A673 (cell line): ENCODE measurements around the gene ZFYVE28.

Source experiments
- EZH2 ChIP-seq: fragments of 200-600 bp; sonication (generic); IDR thresholded peaks from 2 replicates; pipeline ENCODE4 v1.6.1; 2017; ENCODE audit warnings: borderline replicate concordance, low read depth, mild to moderate bottlenecking, mixed read lengths, antibody characterized with exemption, low read length; ENCODE audit not compliant: poor library complexity, severe bottlenecking
- TF ChIP-seq, protein P1 (sequence below): fragments of 300-800, 200-600 bp; sonication (generic); conservative IDR thresholded peaks from 2 replicates; pipeline ENCODE4 v1.5.1; 2017; ENCODE audit warnings: low read depth, mild to moderate bottlenecking, antibody characterized with exemption, low read length, moderate library complexity, mixed read lengths

GRCh38 chr4:2390784-2391421 is 27.5 kb downstream of the ZFYVE28 start:
- TF ChIP-seq, protein P1, sequence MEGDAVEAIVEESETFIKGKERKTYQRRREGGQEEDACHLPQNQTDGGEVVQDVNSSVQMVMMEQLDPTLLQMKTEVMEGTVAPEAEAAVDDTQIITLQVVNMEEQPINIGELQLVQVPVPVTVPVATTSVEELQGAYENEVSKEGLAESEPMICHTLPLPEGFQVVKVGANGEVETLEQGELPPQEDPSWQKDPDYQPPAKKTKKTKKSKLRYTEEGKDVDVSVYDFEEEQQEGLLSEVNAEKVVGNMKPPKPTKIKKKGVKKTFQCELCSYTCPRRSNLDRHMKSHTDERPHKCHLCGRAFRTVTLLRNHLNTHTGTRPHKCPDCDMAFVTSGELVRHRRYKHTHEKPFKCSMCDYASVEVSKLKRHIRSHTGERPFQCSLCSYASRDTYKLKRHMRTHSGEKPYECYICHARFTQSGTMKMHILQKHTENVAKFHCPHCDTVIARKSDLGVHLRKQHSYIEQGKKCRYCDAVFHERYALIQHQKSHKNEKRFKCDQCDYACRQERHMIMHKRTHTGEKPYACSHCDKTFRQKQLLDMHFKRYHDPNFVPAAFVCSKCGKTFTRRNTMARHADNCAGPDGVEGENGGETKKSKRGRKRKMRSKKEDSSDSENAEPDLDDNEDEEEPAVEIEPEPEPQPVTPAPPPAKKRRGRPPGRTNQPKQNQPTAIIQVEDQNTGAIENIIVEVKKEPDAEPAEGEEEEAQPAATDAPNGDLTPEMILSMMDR, result no peak
- TF ChIP-seq EZH2, result no peak
